Activated CD4-positive, alpha-beta T cell treated with anti-CD3 and anti-CD28 coated beads for 36 hours (primary cell): ENCODE measurements around the gene CADM3. TPM values are rescaled to one million over a fixed set of nuclear protein-coding genes. Genes with fewer than 3 reads are reported as not detected.

Experiments
- ATAC-seq: fragments of 200-7000 bp; cut with Tn5 transposase; one replicate; pipeline ENCODE4 v1.10.0; 2021; ENCODE audit warnings: mild to moderate bottlenecking, moderate library complexity
- CTCF ChIA-PET: fragments of 350-600 bp; sonication (Branson Sonifier 250); formaldehyde crosslinking; loops from one replicate; lab custom pipeline; 2021; ENCODE audit warnings: antibody characterized with exemption; lab: Charles Lee
- POLR2A ChIA-PET: fragments of 350-600 bp; sonication (Branson Sonifier 250); formaldehyde crosslinking; loops from one replicate; lab custom pipeline; 2021; ENCODE audit warnings: antibody characterized with exemption, inconsistent platforms; lab: Charles Lee
- DNase-seq: peaks from one replicate; pipeline ENCODE4 v3.0.0-alpha.2; 2020
- H3K27ac Mint-ChIP-seq: one replicate; pipeline ENCODE4 v1.8.0; 2021; ENCODE audit warnings: mixed read lengths
- H3K27me3 Mint-ChIP-seq: one replicate; pipeline ENCODE4 v1.8.0; 2021; ENCODE audit warnings: mixed read lengths
- H3K36me3 Mint-ChIP-seq: one replicate; pipeline ENCODE4 v1.8.0; 2021; ENCODE audit warnings: low read depth, mixed read lengths
- H3K4me1 Mint-ChIP-seq: one replicate; pipeline ENCODE4 v1.8.0; 2021; ENCODE audit warnings: mixed read lengths
- H3K4me3 Mint-ChIP-seq: one replicate; pipeline ENCODE4 v1.8.0; 2021; ENCODE audit warnings: mild to moderate bottlenecking, moderate library complexity, mixed read lengths
- H3K9me3 Mint-ChIP-seq: one replicate; pipeline ENCODE4 v1.8.0; 2021; ENCODE audit warnings: low read depth, mixed read lengths
- intact Hi-C, 2 experiments: fragments of 100-400 bp; cut with DNase I in 1 of 2; cut with micrococcal nuclease in 1 of 2; formaldehyde crosslinking; loops; one replicate each; pipeline versions ENCODE4 v1.14.2 to v1.15.1; 2022 to 2024; cut with DNase I, micrococcal nuclease
- total RNA-seq, 2 experiments: library from RNA; stranded (reverse); gene quantifications; one replicate each; pipeline ENCODE4 v1.2.3, GENCODE V29; 2021

CADM3 gene, protein sequence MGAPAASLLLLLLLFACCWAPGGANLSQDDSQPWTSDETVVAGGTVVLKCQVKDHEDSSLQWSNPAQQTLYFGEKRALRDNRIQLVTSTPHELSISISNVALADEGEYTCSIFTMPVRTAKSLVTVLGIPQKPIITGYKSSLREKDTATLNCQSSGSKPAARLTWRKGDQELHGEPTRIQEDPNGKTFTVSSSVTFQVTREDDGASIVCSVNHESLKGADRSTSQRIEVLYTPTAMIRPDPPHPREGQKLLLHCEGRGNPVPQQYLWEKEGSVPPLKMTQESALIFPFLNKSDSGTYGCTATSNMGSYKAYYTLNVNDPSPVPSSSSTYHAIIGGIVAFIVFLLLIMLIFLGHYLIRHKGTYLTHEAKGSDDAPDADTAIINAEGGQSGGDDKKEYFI
- not detected for total RNA-seq

DNA sequence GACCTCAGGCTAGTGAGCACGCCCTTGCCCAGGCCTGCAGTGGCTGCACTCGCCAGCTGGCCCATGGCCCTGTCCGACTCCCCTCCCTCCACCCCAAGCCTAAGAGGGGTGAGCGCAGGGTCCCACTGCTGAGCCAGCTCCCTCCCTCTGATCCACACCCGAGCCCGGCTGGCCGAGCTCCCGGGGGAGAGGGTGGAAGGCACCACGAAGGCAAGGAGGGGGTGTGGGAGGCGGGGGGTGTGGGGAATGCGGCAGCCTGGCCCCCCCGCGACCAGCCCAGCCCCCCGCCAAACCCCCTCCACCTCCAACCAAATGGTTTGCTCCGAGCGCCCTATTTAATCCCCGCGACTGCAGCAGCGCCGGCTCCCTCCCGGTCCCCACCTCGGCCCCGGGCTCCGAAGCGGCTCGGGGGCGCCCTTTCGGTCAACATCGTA, at the start of gene CADM3:
Gene CADM3, plus strand, starts transcription at position 362 of the 434 bp plus-strand sequence. CDS start 151 bp downstream, outside the sequence.
- intact Hi-C loops: no loop called here
- H3K27ac Mint-ChIP-seq: no peak within 1 kb of the TSS
- CTCF ChIA-PET: no interaction called here
- no peak within 1 kb of the TSS for H3K4me3 Mint-ChIP-seq
- peaks cover 3% of the 10 kb centered on the region for H3K4me1 Mint-ChIP-seq
- DNase-seq (no peak), ATAC-seq (no peak)
- no peaks in the 10 kb centered on the region for H3K9me3 Mint-ChIP-seq
- peaks cover 53% of the 10 kb centered on the region for H3K27me3 Mint-ChIP-seq
- H3K36me3 Mint-ChIP-seq: peaks cover 2% of the 10 kb centered on the region
- POLR2A ChIA-PET: no interaction called here

DNA sequence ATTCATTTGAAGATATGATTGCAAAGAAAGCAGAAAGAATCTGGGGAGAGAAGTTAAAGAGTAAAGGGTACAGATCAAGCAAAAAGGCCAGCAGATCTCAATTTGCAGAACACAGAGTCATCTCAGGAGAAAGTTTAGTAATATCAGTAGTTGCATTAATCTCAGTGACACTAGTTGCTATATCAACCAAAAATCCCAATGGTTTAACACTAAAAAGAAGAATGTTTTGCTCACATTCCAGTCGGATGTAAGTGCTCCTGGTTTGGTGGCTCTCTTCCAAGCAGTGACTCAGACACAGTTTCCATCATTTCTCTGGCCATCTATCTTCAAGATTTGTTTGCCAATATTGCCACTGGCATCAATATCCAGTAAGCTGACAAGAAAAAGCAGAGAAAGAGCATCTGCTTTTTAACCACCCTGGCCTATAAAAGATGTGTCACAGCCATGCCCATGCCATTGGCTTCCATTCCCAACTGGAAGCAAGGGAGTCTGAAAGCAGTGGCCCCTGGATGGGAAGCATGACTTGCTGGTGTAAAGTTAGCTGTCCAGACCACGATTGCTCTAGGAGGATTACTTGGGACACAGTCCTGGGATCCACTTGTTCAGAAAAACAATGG, 49.3 kb upstream of the CADM3 start:
- DNase-seq (no peak), ATAC-seq (peak; percentile 70)
- POLR2A ChIA-PET: interaction anchor here (0.6 kb wide), 1 partner anchor 870 kb away, joined by 3 read pairs; no protein-coding TSS in a partner anchor

DNA sequence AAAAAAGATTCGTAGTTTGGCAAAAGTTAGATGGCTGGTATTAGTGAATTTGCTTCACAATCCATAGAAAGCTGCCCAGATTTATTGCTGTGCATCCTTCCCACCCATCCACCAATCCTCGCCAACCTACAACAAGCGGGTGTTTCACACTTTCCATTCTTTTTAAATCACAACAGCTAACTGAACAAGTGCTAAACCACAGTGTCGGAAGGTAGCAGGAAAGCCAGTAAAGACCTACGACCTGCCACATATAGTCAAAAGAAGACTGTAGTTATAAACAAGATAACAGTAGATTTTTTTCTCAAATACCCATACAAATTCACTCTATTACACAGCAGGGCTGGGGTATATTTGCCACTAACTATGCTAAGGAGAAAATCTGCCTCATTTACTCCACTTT, 47.8 kb upstream of the CADM3 start:
- CTCF ChIA-PET: interaction anchor here (0.7 to 1.2 kb wide), 5 partner anchors 8 to 1561 kb away, joined by 3 to 8 read pairs (median 3); no protein-coding TSS in a partner anchor

More for the DNA sequence above, 49.3 kb upstream of the CADM3 start:
- Mint-ChIP-seq H3K9me3 (no peaks in the 10 kb centered on the region), H3K27ac (no peak overlapping the region), H3K4me1 (peaks cover 15% of the 10 kb centered on the region), H3K27me3 (peaks cover 33% of the 10 kb centered on the region), H3K4me3 (no peak overlapping the region), H3K36me3 (no peaks in the 10 kb centered on the region)
- intact Hi-C loops: loop anchor here (2.0 kb wide), 2 partner anchors 31 to 45 kb away; partner anchors contain the start of gene AIM2 (in 2 of the 2)
- CTCF ChIA-PET: interaction anchor here (0.9 to 1.0 kb wide), 2 partner anchors 32 to 45 kb away, joined by 3 to 4 read pairs; partner anchors contain the start of gene AIM2

DNA sequence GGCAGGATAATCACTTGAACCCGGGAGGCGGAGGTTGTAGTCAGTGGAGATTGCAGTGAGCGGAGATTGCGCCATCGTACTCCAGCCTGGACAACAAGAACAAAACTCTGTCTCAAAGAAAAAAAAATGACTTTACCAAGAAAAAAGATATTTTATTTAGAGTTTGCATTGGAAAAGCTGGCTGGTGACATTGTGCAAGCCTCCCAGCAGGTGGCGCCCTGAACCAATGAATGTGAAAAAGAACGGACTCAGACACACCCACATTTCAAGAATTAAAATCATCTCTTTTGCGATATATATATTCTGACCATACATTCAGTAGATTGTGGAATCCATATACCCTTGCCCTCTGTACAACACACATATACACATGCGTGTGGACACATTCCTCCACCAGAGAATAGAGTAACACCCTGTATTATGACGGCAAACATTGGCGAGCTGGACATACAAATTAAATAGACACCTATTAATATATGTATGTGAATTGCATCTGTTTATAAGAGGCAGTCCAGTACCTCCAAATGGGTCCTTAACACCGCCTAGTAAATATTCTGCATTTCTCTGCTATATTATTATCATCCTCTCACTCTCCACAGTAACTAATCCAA, 39.0 kb upstream of the CADM3 start:
- no peak overlapping the region for H3K4me3 Mint-ChIP-seq
- intact Hi-C loops: loop anchor here (1.0 to 5.0 kb wide), 5 partner anchors 29 to 758 kb away; no protein-coding TSS in a partner anchor
- ChIA-PET CTCF (interaction anchor here (0.5 to 7.6 kb wide), 29 partner anchors 9 to 1109 kb away, joined by 3 to 132 read pairs (median 4); partner anchors contain the start of gene AIM2), POLR2A (interaction anchor here (1.0 kb wide), 1 partner anchor 81 kb away, joined by 4 read pairs; no protein-coding TSS in a partner anchor)
- ATAC-seq (peak; percentile 51), DNase-seq (peak; percentile 87)
- no peaks in the 10 kb centered on the region for H3K9me3 Mint-ChIP-seq
- H3K36me3 Mint-ChIP-seq: no peaks in the 10 kb centered on the region
- H3K4me1 Mint-ChIP-seq: no peaks in the 10 kb centered on the region
- H3K27ac Mint-ChIP-seq: no peak overlapping the region
- peaks cover 5% of the 10 kb centered on the region for H3K27me3 Mint-ChIP-seq

More for the DNA sequence above, 47.8 kb upstream of the CADM3 start:
- Mint-ChIP-seq H3K9me3 (no peaks in the 10 kb centered on the region), H3K4me3 (no peak overlapping the region), H3K27me3 (peaks cover 30% of the 10 kb centered on the region), H3K36me3 (no peaks in the 10 kb centered on the region), H3K27ac (no peak overlapping the region), H3K4me1 (peaks cover 15% of the 10 kb centered on the region)
- intact Hi-C loops: loop anchor here (2.0 kb wide), 2 partner anchors 33 to 47 kb away; partner anchors contain the start of gene AIM2 (in 2 of the 2)
- no peak for DNase-seq
- no peak for ATAC-seq
- POLR2A ChIA-PET: no interaction called here

DNA sequence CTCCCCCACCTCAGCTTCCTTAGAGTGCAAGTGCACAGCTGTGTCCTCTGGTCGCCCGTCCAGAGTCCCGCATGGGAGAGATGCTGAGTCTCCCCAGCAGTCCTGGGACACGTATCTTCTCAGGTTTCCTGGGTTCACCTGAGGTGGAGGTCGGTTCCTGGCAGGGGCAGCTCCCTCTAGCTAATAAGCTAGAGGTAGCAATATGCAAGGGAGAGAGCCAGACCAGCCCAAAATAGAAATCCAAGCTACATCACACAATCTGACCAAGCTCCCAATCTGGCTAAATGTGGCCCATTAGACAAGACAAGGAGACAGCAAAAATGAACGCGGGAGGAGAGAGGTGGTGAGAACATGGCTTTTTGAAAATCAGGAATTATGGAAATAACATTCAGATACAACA, 30.9 kb upstream of the CADM3 start:
- H3K9me3 Mint-ChIP-seq: no peaks in the 10 kb centered on the region
- no peak for ATAC-seq
- intact Hi-C loops: no loop called here
- H3K27me3 Mint-ChIP-seq: peaks cover 20% of the 10 kb centered on the region
- CTCF ChIA-PET: interaction anchor here (0.5 to 7.0 kb wide), 6 partner anchors 8 to 72 kb away, joined by 3 to 48 read pairs (median 4); no protein-coding TSS in a partner anchor
- POLR2A ChIA-PET: no interaction called here
- H3K4me3 Mint-ChIP-seq: no peak overlapping the region
- no peaks in the 10 kb centered on the region for H3K36me3 Mint-ChIP-seq
- no peak for DNase-seq
- no peaks in the 10 kb centered on the region for H3K4me1 Mint-ChIP-seq
- H3K27ac Mint-ChIP-seq: no peak overlapping the region

DNA sequence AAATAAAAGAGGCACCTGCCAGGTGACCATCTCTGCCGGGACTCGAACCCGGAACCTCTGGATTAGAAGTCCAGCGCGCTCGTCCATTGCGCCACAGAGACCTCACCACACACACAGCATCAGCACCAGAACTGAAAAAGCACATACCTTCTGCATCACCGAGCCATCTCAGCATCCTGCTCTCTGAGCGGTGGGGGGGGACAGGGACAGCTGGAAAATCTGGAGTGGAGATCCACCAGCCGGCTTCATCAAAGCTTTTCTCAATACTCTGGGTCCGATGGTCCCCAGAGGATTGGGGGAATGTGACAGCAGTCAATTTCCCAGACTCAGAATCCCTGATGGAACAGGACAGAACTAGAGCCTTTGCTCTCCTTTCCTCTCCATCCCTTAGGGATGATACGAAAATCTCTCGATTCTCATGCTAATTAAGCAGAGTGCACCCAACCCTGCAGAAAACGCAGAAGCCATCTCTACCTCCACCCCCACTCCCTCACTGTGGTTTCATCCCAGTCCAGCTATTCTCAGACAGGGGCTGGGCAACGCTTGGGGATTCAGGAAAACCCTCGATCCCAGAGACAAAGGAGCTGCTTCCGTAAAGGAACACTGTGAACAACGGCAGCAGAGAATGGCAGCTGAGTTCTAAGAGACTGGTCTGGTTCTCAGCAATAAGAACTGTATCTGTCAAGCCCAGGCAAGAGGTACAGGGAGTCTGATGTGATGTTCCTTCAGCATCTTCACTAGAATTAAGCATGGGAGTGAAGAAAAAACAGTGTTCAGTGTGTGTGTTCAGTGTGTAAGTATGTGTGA, 29.6 kb upstream of the CADM3 start:
- intact Hi-C loops: no loop called here
- H3K4me3 Mint-ChIP-seq: no peak overlapping the region
- POLR2A ChIA-PET: no interaction called here
- DNase-seq (peak; percentile 14), ATAC-seq (no peak)
- no peak overlapping the region for H3K27ac Mint-ChIP-seq
- peaks cover 25% of the 10 kb centered on the region for H3K27me3 Mint-ChIP-seq
- CTCF ChIA-PET: interaction anchor here (0.5 to 7.0 kb wide), 5 partner anchors 9 to 936 kb away, joined by 3 to 48 read pairs (median 7); no protein-coding TSS in a partner anchor
- no peaks in the 10 kb centered on the region for H3K36me3 Mint-ChIP-seq
- no peaks in the 10 kb centered on the region for H3K4me1 Mint-ChIP-seq
- H3K9me3 Mint-ChIP-seq: no peaks in the 10 kb centered on the region

DNA sequence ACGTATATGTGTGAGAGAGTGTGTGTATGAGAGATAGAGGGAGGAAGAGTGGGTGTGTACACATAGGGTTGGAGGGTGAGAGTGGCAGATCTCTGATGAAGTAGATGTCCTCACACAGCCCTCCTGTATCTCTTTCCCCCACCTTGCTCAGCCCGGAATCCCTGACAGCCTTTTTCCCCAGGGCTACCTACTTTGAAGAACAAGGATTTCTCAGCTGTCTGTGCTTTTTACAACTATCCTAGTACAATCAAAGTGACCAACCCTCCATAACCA, 29.1 kb upstream of the CADM3 start:
- intact Hi-C loops: no loop called here
- Mint-ChIP-seq H3K27me3 (peaks cover 23% of the 10 kb centered on the region), H3K36me3 (no peaks in the 10 kb centered on the region), H3K27ac (no peak overlapping the region), H3K4me3 (no peak overlapping the region), H3K4me1 (no peaks in the 10 kb centered on the region), H3K9me3 (no peaks in the 10 kb centered on the region)
- ATAC-seq (no peak), DNase-seq (no peak)
- ChIA-PET POLR2A (no interaction called here), CTCF (interaction anchor here (1.0 to 7.0 kb wide), 4 partner anchors 10 to 70 kb away, joined by 3 to 48 read pairs (median 18); no protein-coding TSS in a partner anchor)

DNA sequence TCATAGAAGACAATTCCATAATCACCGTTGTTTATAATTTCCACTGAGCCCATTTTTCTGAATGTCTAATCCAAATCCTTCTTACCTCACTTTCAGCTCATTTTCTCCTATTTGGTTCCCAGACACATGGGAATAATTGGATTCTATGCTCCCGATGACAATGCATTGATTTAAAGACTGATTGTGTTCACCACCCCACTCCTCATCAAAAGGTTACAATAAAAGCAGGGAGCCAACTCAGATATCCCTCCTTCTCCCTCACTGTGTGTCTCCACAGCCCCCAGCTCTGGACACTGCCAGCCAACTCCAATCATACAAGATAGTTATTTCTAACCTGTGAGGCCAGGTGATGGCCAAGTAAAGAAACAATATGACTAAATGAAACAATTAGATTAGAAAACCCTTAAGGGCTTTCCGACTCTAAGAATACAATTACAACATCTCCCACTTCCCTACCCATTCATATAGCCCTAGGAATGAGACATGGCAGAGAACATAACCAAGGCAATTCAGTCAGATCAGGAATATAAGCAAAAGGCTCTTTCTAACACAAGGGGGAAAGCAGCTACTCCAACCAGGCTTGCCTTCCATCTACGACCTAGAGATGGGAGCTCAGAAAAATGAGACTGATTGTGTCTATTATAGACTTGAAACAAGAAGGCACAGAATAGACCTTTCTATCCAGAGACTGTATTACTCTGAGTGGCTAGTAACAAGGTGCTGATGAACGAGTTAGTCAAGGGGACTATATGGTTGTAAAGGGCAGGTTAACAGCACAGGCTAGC, 28.5 kb upstream of the CADM3 start:
- ChIA-PET CTCF (interaction anchor here (0.5 to 7.0 kb wide), 4 partner anchors 10 to 70 kb away, joined by 3 to 48 read pairs (median 16); no protein-coding TSS in a partner anchor), POLR2A (no interaction called here)
- Mint-ChIP-seq H3K36me3 (no peaks in the 10 kb centered on the region), H3K9me3 (no peaks in the 10 kb centered on the region), H3K4me3 (no peak overlapping the region), H3K27ac (no peak overlapping the region), H3K4me1 (no peaks in the 10 kb centered on the region), H3K27me3 (peaks cover 21% of the 10 kb centered on the region)
- ATAC-seq (no peak), DNase-seq (no peak)
- intact Hi-C loops: no loop called here

DNA sequence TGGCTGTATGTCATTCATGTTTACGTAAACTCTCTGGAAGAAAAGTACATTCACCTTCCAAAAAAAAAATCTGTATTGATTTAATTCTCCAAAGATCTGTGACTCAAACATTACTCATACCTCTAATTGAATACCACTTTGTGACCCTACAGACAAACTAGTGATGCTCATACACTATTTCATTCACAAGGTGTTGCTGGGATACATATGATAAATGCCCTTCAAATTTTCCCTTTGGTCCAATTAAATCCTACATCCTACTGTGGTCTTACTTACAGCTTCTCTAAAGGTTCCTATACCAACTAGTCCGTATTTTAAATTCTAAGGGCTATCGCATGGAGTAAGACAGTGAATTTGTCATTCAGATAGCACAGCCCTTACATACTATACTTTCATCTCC, 26.8 kb upstream of the CADM3 start:
- intact Hi-C loops: no loop called here
- Mint-ChIP-seq H3K27ac (no peak overlapping the region), H3K27me3 (peaks cover 15% of the 10 kb centered on the region), H3K36me3 (no peaks in the 10 kb centered on the region), H3K4me1 (no peaks in the 10 kb centered on the region), H3K4me3 (no peak overlapping the region), H3K9me3 (no peaks in the 10 kb centered on the region)
- no peak for DNase-seq
- ATAC-seq: no peak
- POLR2A ChIA-PET: no interaction called here
- CTCF ChIA-PET: interaction anchor here (4.3 to 7.0 kb wide), 2 partner anchors 12 to 68 kb away, joined by 28 to 48 read pairs; no protein-coding TSS in a partner anchor

DNA sequence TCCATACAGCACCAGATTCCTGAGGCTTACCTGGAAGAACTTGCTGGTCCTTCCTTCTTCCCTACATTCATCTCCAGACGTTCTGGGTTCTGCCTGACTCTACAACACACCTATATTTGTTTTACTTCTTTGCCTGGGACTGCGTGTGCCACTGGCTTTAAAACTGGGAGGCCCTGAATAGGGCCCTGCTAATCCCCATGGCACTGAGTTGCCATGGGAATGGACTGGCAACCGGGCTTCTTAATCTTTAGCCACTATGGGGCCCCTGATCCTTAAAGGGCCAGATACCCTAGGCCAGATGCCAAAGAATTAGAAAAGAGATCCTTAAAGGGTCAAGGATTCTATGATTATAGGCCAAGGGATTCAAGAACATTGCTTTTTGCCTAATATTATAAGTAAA, 24.4 kb upstream of the CADM3 start:
- ATAC-seq (no peak), DNase-seq (no peak)
- Mint-ChIP-seq H3K4me3 (no peak overlapping the region), H3K9me3 (no peaks in the 10 kb centered on the region), H3K27me3 (peaks cover 15% of the 10 kb centered on the region), H3K36me3 (no peaks in the 10 kb centered on the region), H3K4me1 (no peaks in the 10 kb centered on the region), H3K27ac (no peak overlapping the region)
- ChIA-PET POLR2A (no interaction called here), CTCF (interaction anchor here (1.3 to 2.1 kb wide), 2 partner anchors 13 to 14 kb away, joined by 3 to 9 read pairs; no protein-coding TSS in a partner anchor)
- intact Hi-C loops: no loop called here
